Measurements from ENCODE around the gene APOB. TPM values are rescaled to one million over a fixed set of nuclear protein-coding genes. Genes with fewer than 3 reads are reported as not detected.

APOB gene
- total and polyA plus RNA-seq, 2 of the 13 experiments (the other 11 are each of a cell fraction or from before 2014, with no cell fraction given): 1,569 to 2,515 TPM

DNA sequence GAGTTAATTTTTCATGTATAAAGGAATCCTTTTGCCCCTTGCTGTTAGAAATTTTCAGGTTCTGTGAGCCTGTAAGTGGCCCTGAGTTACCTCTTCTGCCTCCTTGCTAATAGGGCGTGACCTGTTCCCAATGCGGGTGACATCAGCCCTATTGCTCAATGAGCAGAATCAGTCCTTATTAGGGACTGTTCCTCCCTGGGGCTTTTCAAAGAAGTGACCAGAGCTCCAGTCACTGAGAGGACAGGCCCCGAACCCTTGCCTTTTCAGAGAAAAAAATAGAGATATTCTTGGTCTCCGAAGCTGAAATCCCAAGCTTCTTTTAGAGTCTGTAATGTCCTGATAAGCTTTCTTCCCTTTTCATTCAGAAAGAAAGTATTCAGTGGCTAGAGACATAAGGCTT lies 8.2 kb upstream of the APOB start (continued):
- no peak for TF ChIP-seq GTF3A (CRISPR knock-in tag; conservative IDR thresholded peaks at IDR 0.05)
- TF ChIP-seq, protein P1, sequence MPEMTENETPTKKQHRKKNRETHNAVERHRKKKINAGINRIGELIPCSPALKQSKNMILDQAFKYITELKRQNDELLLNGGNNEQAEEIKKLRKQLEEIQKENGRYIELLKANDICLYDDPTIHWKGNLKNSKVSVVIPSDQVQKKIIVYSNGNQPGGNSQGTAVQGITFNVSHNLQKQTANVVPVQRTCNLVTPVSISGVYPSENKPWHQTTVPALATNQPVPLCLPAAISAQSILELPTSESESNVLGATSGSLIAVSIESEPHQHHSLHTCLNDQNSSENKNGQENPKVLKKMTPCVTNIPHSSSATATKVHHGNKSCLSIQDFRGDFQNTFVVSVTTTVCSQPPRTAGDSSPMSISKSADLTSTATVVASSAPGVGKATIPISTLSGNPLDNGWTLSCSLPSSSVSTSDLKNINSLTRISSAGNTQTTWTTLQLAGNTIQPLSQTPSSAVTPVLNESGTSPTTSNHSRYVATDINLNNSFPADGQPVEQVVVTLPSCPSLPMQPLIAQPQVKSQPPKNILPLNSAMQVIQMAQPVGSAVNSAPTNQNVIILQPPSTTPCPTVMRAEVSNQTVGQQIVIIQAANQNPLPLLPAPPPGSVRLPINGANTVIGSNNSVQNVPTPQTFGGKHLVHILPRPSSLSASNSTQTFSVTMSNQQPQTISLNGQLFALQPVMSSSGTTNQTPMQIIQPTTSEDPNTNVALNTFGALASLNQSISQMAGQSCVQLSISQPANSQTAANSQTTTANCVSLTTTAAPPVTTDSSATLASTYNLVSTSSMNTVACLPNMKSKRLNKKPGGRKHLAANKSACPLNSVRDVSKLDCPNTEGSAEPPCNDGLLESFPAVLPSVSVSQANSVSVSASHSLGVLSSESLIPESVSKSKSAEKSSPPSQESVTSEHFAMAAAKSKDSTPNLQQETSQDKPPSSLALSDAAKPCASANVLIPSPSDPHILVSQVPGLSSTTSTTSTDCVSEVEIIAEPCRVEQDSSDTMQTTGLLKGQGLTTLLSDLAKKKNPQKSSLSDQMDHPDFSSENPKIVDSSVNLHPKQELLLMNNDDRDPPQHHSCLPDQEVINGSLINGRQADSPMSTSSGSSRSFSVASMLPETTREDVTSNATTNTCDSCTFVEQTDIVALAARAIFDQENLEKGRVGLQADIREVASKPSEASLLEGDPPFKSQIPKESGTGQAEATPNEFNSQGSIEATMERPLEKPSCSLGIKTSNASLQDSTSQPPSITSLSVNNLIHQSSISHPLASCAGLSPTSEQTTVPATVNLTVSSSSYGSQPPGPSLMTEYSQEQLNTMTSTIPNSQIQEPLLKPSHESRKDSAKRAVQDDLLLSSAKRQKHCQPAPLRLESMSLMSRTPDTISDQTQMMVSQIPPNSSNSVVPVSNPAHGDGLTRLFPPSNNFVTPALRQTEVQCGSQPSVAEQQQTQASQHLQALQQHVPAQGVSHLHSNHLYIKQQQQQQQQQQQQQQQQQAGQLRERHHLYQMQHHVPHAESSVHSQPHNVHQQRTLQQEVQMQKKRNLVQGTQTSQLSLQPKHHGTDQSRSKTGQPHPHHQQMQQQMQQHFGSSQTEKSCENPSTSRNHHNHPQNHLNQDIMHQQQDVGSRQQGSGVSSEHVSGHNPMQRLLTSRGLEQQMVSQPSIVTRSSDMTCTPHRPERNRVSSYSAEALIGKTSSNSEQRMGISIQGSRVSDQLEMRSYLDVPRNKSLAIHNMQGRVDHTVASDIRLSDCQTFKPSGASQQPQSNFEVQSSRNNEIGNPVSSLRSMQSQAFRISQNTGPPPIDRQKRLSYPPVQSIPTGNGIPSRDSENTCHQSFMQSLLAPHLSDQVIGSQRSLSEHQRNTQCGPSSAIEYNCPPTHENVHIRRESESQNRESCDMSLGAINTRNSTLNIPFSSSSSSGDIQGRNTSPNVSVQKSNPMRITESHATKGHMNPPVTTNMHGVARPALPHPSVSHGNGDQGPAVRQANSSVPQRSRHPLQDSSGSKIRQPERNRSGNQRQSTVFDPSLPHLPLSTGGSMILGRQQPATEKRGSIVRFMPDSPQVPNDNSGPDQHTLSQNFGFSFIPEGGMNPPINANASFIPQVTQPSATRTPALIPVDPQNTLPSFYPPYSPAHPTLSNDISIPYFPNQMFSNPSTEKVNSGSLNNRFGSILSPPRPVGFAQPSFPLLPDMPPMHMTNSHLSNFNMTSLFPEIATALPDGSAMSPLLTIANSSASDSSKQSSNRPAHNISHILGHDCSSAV (CRISPR knock-in tag; IDR thresholded peaks at IDR 0.05; ENCODE audit: borderline replicate concordance): no peak
- TF ChIP-seq ZNF20 (CRISPR knock-in tag; IDR thresholded peaks at IDR 0.05): no peak
- TF ChIP-seq SIX1 (CRISPR knock-in tag; IDR thresholded peaks at IDR 0.05; ENCODE audit: borderline replicate concordance): no peak
- no peak for TF ChIP-seq RFX3 (CRISPR knock-in tag; IDR thresholded peaks at IDR 0.05)
- TF ChIP-seq, protein P2, sequence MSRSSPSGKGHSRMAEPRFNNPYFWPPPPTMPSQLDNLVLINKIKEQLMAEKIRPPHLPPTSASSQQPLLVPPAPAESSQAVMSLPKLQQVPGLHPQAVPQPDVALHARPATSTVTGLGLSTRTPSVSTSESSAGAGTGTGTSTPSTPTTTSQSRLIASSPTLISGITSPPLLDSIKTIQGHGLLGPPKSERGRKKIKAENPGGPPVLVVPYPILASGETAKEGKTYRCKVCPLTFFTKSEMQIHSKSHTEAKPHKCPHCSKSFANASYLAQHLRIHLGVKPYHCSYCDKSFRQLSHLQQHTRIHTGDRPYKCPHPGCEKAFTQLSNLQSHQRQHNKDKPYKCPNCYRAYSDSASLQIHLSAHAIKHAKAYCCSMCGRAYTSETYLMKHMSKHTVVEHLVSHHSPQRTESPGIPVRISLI (CRISPR knock-in tag; IDR thresholded peaks at IDR 0.05; ENCODE audit: borderline replicate concordance): no peak
- no peak for TF ChIP-seq RELA (CRISPR knock-in tag; IDR thresholded peaks at IDR 0.05)
- TF ChIP-seq ZNF343 (CRISPR knock-in tag; IDR thresholded peaks at IDR 0.05): no peak
- no peak for TF ChIP-seq ZBTB38 (CRISPR knock-in tag; IDR thresholded peaks at IDR 0.05)
- no peak for TF ChIP-seq ZNF546 (CRISPR knock-in tag; conservative IDR thresholded peaks at IDR 0.05)
- 0 out of 2 replicates have a peak, but pooled peaks have one; percentile 45 for TF ChIP-seq TBX2 (CRISPR knock-in tag; IDR thresholded peaks at IDR 0.05; ENCODE audit: borderline replicate concordance)
- TF ChIP-seq ZSCAN12 (CRISPR knock-in tag; IDR thresholded peaks at IDR 0.05): no peak
- TF ChIP-seq NFIC (IDR thresholded peaks at IDR 0.05; ENCODE audit: low read length): no peak
- TF ChIP-seq TP53 (CRISPR knock-in tag; conservative IDR thresholded peaks at IDR 0.05): no peak
- TF ChIP-seq PITX1 (CRISPR knock-in tag; IDR thresholded peaks at IDR 0.05): no peak
- no peak for TF ChIP-seq HNRNPL (IDR thresholded peaks at IDR 0.05; ENCODE audit: low read depth, low read length)
- peak; percentile 79; the same call in 1 of the 2 replicates for TF ChIP-seq HMG20A (CRISPR knock-in tag; IDR thresholded peaks at IDR 0.05; ENCODE audit: borderline replicate concordance)
- no peak for TF ChIP-seq ZBTB21 (CRISPR knock-in tag; IDR thresholded peaks at IDR 0.05)
- no peak for TF ChIP-seq MZF1 (CRISPR knock-in tag; IDR thresholded peaks at IDR 0.05; ENCODE audit: borderline replicate concordance)

All from HepG2 (cell line).